Neutrophil (primary cell): Measurements from ENCODE around the gene FAM3B.

Experiments
- H3K27ac ChIP-seq: fragments of 200-600 bp; sonication (generic); 2 replicates; pipeline ENCODE4 v1.5.1; 2016; ENCODE audit warnings: mild to moderate bottlenecking, moderate library complexity
- H3K27me3 ChIP-seq: fragments of 200-600 bp; sonication (generic); 2 replicates; pipeline ENCODE4 v1.6.0; 2016; ENCODE audit warnings: mild to moderate bottlenecking
- H3K36me3 ChIP-seq: fragments of 200-600 bp; sonication (generic); 2 replicates; pipeline ENCODE4 v1.5.1; 2017
- H3K4me1 ChIP-seq, 2 experiments: fragments of 200-600 bp in 1 of 2; sonication (generic) in 1 of 2; 1 replicate in 1 of 2; 2 replicates in 1 of 2; pipeline versions ENCODE4 v1.5.1 to v1.6.1; 2013 to 2016; ENCODE audit warnings: low read depth in 1 of 2, low read length in 1 of 2, mild to moderate bottlenecking in 1 of 2, moderate library complexity in 1 of 2; ENCODE audit not compliant: control insufficient read depth in 1 of 2, insufficient read depth in 1 of 2
- H3K4me3 ChIP-seq, 2 experiments: fragments of 200-600 bp in 1 of 2; sonication (generic) in 1 of 2; 1 replicate in 1 of 2; 2 replicates in 1 of 2; pipeline ENCODE4 v1.5.1; 2013 to 2016; ENCODE audit warnings: low read depth in 1 of 2, low read length in 1 of 2, mild to moderate bottlenecking in 1 of 2, moderate library complexity in 1 of 2
- H3K9me3 ChIP-seq: fragments of 200-600 bp; sonication (generic); 2 replicates; pipeline ENCODE4 v1.5.1; 2016
- TF ChIP-seq, protein P1 (sequence below): fragments of 200-600 bp; sonication (generic); IDR thresholded peaks from 2 replicates; pipeline ENCODE4 v1.5.1; 2016; ENCODE audit warnings: antibody characterized with exemption

Gene FAM3B

DNA sequence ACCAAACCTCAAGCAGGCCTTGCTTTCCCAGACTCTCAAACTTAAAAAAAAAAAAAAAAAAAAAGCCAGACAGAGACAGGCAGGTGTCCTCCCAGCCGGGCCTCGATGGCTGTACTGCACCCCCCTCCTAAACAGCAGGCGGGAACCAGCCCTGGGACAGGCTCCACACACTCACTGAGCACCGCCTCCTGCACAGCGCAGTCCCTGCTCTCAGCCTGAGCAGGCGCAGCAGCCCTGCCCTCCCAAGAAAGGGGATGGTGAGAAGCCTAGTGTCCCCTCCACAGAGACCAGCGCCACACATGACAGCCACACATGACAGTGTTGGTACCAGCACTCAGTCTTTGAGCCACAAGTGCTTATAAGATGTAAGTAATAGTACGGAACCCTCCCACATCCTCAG is 57.2 kb downstream of the FAM3B start:
- Histone ChIP-seq H3K27me3 (no peaks in the 10 kb centered on the region), H3K4me3 (no peak overlapping the region), H3K36me3 (peaks cover 75% of the 10 kb centered on the region), H3K9me3 (no peaks in the 10 kb centered on the region), H3K4me1 (peaks cover 23 to 37% of the 10 kb centered on the region in 2 experiments), H3K27ac (no peak overlapping the region)
- TF ChIP-seq, protein P1, sequence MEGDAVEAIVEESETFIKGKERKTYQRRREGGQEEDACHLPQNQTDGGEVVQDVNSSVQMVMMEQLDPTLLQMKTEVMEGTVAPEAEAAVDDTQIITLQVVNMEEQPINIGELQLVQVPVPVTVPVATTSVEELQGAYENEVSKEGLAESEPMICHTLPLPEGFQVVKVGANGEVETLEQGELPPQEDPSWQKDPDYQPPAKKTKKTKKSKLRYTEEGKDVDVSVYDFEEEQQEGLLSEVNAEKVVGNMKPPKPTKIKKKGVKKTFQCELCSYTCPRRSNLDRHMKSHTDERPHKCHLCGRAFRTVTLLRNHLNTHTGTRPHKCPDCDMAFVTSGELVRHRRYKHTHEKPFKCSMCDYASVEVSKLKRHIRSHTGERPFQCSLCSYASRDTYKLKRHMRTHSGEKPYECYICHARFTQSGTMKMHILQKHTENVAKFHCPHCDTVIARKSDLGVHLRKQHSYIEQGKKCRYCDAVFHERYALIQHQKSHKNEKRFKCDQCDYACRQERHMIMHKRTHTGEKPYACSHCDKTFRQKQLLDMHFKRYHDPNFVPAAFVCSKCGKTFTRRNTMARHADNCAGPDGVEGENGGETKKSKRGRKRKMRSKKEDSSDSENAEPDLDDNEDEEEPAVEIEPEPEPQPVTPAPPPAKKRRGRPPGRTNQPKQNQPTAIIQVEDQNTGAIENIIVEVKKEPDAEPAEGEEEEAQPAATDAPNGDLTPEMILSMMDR, result no peak

DNA sequence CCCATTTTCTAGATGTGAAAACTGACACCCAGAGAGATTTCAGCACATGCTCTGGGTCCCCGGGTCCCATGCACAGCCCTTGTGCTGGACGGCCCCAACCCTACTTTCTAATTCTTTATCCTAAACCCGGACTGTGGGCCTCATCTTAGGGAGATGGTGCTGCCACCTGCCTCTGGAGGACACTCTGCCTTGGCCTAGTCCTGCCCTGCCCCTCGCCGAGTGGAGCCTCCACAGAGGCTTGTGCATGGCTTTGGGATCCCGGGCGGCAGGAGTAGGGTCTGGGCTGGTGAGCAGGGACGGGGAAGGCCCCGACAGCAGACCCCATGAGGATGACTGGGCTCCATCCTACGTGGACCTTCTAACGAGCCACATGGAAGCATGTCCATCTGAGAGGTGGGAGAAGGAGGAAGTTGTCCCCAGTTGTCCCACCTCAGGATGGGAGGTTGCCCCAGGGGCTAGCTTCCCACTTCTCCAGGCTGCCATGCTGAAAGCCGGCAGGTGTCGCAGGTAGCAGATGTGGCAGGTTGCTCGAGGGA is 57.6 kb downstream of the FAM3B start:
- Histone ChIP-seq H3K4me1 (peaks cover 18 to 32% of the 10 kb centered on the region in 2 experiments), H3K27ac (no peak overlapping the region), H3K9me3 (no peaks in the 10 kb centered on the region), H3K27me3 (no peaks in the 10 kb centered on the region), H3K4me3 (no peak overlapping the region), H3K36me3 (peaks cover 76% of the 10 kb centered on the region)
- TF ChIP-seq, protein P1, result peak; percentile 9

DNA sequence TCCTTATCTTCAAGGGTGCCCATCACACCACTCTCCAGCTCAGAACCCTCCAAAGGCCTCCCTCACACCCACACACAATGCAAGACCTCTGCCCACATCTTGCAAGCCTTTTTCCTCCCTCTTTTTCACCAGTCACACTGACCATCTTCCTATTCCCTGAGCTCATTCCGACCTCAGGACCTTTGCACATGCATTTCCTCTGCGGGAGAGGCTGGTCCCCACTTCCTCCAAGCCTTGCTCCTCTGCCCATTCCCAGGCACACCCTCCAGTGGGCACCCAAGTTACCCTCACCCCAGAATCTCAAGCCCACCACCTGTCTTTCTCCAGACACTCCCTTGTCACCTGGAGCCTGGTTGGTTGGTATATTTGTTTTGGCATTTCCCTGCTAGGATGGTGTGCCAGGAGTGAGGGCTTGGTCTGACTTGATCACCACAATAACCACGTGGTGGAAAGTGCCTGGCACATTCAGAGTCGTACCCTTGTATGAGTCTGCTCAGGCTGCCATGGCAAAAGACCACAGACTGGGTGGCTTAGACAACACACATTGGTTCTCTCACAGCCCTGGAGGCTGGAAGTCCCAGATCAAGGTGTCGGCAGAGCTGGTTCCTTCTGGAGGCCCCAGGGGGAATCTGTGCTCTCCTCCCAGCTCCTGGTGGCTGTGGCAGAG is 58.4 kb downstream of the FAM3B start:
- no peaks in the 10 kb centered on the region for H3K9me3 ChIP-seq
- H3K27me3 ChIP-seq, result no peaks in the 10 kb centered on the region
- H3K4me1 ChIP-seq, result peaks cover 11 to 26% of the 10 kb centered on the region in 2 experiments
- TF ChIP-seq, protein P1, result no peak
- H3K36me3 ChIP-seq, result peaks cover 81% of the 10 kb centered on the region
- H3K4me3 ChIP-seq, result no peak overlapping the region
- H3K27ac ChIP-seq, result peak overlapping the region; percentile 11

DNA sequence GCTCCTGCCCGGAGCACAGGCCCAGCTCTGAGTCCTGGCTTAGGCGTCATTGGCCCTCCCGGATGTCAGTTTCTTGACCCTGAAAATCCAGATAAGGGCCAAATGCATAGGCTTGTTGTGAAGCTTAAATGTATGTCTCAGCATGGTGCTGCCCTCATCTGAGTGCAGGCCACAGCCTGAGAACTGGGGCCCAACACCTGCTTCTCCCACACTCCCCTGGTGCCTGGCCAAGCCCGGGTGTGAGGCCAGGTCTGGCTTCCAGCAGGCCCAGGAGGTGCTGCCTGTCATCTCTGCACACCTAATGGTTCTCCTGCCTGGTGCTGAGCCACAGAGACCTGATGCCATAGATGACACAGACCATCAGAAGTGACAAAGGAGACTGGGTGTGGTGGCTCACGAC is 59.3 kb downstream of the FAM3B start:
- H3K36me3 ChIP-seq, result peaks cover 82% of the 10 kb centered on the region
- H3K4me1 ChIP-seq, result peaks cover 3 to 17% of the 10 kb centered on the region in 2 experiments
- no peaks in the 10 kb centered on the region for H3K27me3 ChIP-seq
- TF ChIP-seq, protein P1, result no peak
- no peak overlapping the region for H3K4me3 ChIP-seq
- H3K9me3 ChIP-seq, result no peaks in the 10 kb centered on the region
- peak overlapping the region; percentile 26 for H3K27ac ChIP-seq

DNA sequence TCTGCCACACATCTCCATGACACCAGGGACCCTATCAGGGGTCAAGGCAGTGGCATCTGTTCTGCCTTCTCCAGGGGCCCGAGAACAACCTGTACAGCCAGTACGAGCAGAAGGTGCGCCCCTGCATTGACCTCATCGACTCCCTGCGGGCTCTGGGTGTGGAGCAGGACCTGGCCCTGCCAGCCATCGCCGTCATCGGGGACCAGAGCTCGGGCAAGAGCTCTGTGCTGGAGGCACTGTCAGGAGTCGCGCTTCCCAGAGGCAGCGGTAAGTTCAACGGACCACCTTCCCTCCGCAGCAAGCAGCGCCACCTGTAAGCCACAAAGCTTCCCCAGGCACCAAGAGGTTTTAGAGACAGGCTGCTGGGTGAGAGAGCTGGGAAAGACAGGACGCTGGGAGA is 61.1 kb downstream of the FAM3B start:
- H3K36me3 ChIP-seq, result peaks cover 97% of the 10 kb centered on the region
- no peak overlapping the region for H3K4me3 ChIP-seq
- H3K27me3 ChIP-seq, result no peaks in the 10 kb centered on the region
- no peak overlapping the region for H3K27ac ChIP-seq
- H3K9me3 ChIP-seq, result no peaks in the 10 kb centered on the region
- TF ChIP-seq, protein P1, result no peak
- no peaks in the 10 kb centered on the region for H3K4me1 ChIP-seq
